ES-I3 (cell line): ENCODE measurements around the gene CABCOCO1.
"Not testable (repeated sequence)": the region's sequence is repeated elsewhere in the genome, so short reads cannot be mapped to it uniquely, and the experiment has no call there.

Source experiments
- H3K36me3 ChIP-seq: 2 replicates; pipeline ENCODE4 v1.6.1; 2013; ENCODE audit warnings: mild to moderate bottlenecking, low read length, control low read depth, moderate library complexity; ENCODE audit not compliant: insufficient read depth
- H3K4me1 ChIP-seq: 2 replicates; pipeline ENCODE4 v1.6.1; 2013; ENCODE audit warnings: mild to moderate bottlenecking, control low read depth, low read length; ENCODE audit not compliant: insufficient read depth
- H3K9ac ChIP-seq: 2 replicates; pipeline ENCODE4 v1.6.1; 2013; ENCODE audit warnings: low read depth, mild to moderate bottlenecking, low read length, moderate library complexity
- H3K9me3 ChIP-seq: 2 replicates; pipeline ENCODE4 v1.6.1; 2013; ENCODE audit warnings: mild to moderate bottlenecking, low read length, moderate library complexity; ENCODE audit not compliant: control insufficient read depth, insufficient read depth

Gene CABCOCO1

GRCh38 chr10:61712105-61712504 is 49.4 kb downstream of the CABCOCO1 start:
- not testable (repeated sequence) for H3K9me3 ChIP-seq, H3K36me3 ChIP-seq, H3K9ac ChIP-seq, H3K4me1 ChIP-seq

GRCh38 chr10:61719475-61719874 is 56.7 kb downstream of the CABCOCO1 start:
- not testable (repeated sequence) for H3K36me3 ChIP-seq, H3K9ac ChIP-seq, H3K4me1 ChIP-seq, H3K9me3 ChIP-seq

- Histone ChIP-seq H3K9ac (no peak overlapping the region), H3K36me3 (no peaks in the 10 kb centered on the region), H3K9me3 (no peaks in the 10 kb centered on the region), H3K4me1 (no peaks in the 10 kb centered on the region)
Measured at GRCh38 chr10:61719906-61720305, 57.2 kb downstream of the CABCOCO1 start.

- Histone ChIP-seq H3K9ac (no peak overlapping the region), H3K4me1 (no peaks in the 10 kb centered on the region), H3K9me3 (no peaks in the 10 kb centered on the region), H3K36me3 (no peaks in the 10 kb centered on the region)
Measured at GRCh38 chr10:61721431-61721830, 58.7 kb downstream of the CABCOCO1 start.

GRCh38 chr10:61725221-61725620 is 62.5 kb downstream of the CABCOCO1 start:
- not testable (repeated sequence) for H3K9me3 ChIP-seq, H3K9ac ChIP-seq, H3K4me1 ChIP-seq, H3K36me3 ChIP-seq

GRCh38 chr10:61729596-61729995 is 66.9 kb downstream of the CABCOCO1 start:
- Histone ChIP-seq H3K4me1 (no peaks in the 10 kb centered on the region), H3K36me3 (no peaks in the 10 kb centered on the region), H3K9me3 (no peaks in the 10 kb centered on the region), H3K9ac (no peak overlapping the region)

- Histone ChIP-seq H3K9me3 (no peaks in the 10 kb centered on the region), H3K36me3 (no peaks in the 10 kb centered on the region), H3K4me1 (no peaks in the 10 kb centered on the region), H3K9ac (no peak overlapping the region)
Measured at GRCh38 chr10:61730671-61731070, 67.9 kb downstream of the CABCOCO1 start.

GRCh38 chr10:61731638-61732037 is 68.9 kb downstream of the CABCOCO1 start:
- no peak overlapping the region for H3K9ac ChIP-seq
- no peaks in the 10 kb centered on the region for H3K36me3 ChIP-seq
- H3K9me3 ChIP-seq: no peaks in the 10 kb centered on the region
- H3K4me1 ChIP-seq: no peaks in the 10 kb centered on the region

GRCh38 chr10:61732629-61733278 is 70.0 kb downstream of the CABCOCO1 start:
- Histone ChIP-seq H3K9ac (no peak overlapping the region), H3K36me3 (no peaks in the 10 kb centered on the region), H3K9me3 (no peaks in the 10 kb centered on the region), H3K4me1 (no peaks in the 10 kb centered on the region)

GRCh38 chr10:61733358-61733940 is 70.7 kb downstream of the CABCOCO1 start:
- no peaks in the 10 kb centered on the region for H3K36me3 ChIP-seq
- H3K9ac ChIP-seq: no peak overlapping the region
- no peaks in the 10 kb centered on the region for H3K9me3 ChIP-seq
- no peaks in the 10 kb centered on the region for H3K4me1 ChIP-seq

- Histone ChIP-seq H3K9ac (no peak overlapping the region), H3K9me3 (no peaks in the 10 kb centered on the region), H3K36me3 (no peaks in the 10 kb centered on the region), H3K4me1 (no peaks in the 10 kb centered on the region)
Measured at GRCh38 chr10:61735882-61736281, 73.2 kb downstream of the CABCOCO1 start.

GRCh38 chr10:61737455-61737854 is 74.7 kb downstream of the CABCOCO1 start:
- not testable (repeated sequence) for H3K36me3 ChIP-seq, H3K9me3 ChIP-seq, H3K9ac ChIP-seq, H3K4me1 ChIP-seq

GRCh38 chr10:61742812-61743211 is 80.1 kb downstream of the CABCOCO1 start:
- H3K9me3 ChIP-seq: no peaks in the 10 kb centered on the region
- no peak overlapping the region for H3K9ac ChIP-seq
- no peaks in the 10 kb centered on the region for H3K4me1 ChIP-seq
- H3K36me3 ChIP-seq: no peaks in the 10 kb centered on the region

GRCh38 chr10:61744469-61744868 is 81.7 kb downstream of the CABCOCO1 start:
- H3K36me3 ChIP-seq: no peaks in the 10 kb centered on the region
- no peaks in the 10 kb centered on the region for H3K9me3 ChIP-seq
- no peak overlapping the region for H3K9ac ChIP-seq
- no peaks in the 10 kb centered on the region for H3K4me1 ChIP-seq

GRCh38 chr10:61746377-61746776 is 83.6 kb downstream of the CABCOCO1 start:
- no peak overlapping the region for H3K9ac ChIP-seq
- no peaks in the 10 kb centered on the region for H3K9me3 ChIP-seq
- no peaks in the 10 kb centered on the region for H3K36me3 ChIP-seq
- no peaks in the 10 kb centered on the region for H3K4me1 ChIP-seq
